GM19395 (cell line): ENCODE results near the gene PRKX.
"Not testable (repeated sequence)": the region's sequence is repeated elsewhere in the genome, so short reads cannot be mapped to it uniquely, and the experiment has no call there.

Source experiments
- ATAC-seq: cut with Tn5 transposase; IDR thresholded peaks from one replicate; pipeline ENCODE4 v1.9.1; 2021; ENCODE audit warnings: mild to moderate bottlenecking, moderate library complexity; ENCODE audit not compliant: unreplicated experiment

The PRKX gene

DNA sequence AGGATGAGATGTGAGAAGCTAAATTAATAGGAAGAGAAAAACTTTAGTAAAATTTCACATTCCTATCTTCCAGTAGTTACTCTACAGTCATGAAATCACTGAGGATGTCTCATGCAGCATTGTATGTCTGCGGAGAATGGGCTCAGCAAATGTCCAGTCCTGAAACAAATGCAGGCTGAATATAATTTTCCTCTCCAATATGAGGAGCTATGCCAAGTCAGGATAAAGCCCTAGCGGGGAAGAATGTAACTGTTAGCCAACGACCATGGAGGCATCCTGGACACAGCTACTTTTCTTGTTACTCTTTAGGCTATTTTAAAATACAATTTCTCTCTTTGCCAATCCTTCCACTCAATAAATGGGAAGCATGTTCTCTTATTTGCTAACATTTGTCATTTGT is 127.7 kb downstream of the PRKX start:
- ATAC-seq, result no peak

DNA sequence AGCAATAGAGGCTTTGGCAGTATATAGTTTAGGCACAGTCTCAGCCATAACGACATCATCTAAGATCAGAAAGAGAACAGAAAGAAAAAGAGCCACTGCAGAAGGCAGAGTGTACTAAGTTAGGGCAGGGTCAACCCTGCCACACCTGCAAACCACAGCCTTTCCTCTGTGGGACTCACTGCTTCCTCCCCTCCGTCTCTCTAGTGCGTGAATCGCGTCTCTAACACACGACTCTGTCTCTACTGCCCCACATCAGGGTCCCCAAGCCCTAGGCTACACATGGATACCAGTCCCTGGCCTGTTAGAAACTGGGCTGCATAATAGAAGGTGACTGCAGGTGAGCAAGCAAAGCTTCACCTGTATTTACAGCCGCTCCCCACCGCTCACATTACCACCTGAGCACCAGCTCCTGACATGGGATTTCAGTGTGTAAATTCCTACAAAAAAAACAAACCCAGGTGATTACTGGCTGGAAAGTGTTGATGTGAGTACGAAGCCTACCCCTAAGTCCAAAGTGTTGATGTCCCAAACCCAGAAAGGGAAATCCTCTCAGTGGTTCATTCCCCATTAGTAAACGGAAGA is 128.9 kb downstream of the PRKX start:
- no peak for ATAC-seq

DNA sequence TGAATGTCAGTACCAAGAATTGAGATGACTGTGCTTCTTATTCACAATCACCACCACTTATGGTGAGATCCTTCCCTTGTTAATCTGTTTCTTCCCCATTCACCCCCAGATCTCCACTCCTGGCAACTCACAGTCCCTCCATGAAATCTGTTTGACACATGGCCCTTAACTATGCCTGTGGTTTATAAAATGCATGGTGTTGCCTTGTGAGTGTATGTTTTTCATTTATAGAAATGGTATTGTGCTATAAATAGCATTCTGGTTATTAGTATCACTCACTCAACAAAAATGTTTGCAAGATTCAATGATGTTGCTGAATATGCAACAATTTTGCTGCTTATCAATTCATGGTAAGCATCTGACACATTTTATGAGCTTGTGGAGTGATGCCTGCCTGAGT is 131.0 kb downstream of the PRKX start:
- no peak for ATAC-seq

DNA sequence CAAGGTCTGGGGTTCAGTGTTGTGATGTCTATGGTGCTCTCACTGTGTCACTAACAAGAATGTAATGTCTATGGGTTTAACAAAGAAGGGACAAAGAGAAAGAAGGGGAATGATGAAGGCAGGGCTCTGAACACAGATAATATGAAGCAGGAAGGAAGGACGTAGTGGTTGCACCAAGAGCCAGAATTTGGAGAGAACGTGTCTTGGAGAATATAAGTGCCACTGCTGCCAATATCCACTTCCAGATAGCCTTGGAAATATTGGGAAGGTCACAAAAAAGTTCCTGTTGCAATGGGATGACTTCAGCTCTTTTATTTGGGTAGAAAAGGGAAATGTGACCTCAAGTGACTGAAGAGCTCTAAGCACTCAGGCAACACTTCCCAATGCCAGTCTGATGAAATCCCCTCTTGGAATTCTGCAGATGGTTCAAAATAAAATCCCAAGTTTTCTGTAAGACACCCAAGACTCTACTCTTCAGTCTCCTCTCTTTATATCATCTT is 131.8 kb downstream of the PRKX start:
- no peak for ATAC-seq

DNA sequence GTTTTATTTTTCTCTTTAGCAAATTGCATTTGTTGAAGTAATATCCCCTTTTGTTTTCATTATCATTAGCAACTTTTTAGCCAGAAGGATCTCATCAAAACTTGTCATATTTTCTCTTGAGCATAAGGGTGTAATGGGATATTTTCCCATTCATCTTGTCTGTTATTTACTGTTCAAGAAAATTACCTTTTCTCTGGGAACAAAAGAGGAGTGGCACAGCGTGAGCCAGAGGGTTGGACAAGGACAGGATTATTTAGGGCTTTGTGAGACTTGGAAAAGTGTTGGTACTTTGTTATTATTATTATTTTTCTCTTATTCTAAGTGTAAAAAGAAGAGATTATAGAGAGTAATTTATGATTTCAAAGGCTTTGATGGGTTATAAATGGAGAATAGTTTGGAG is 135.9 kb downstream of the PRKX start:
- ATAC-seq, result no peak

DNA sequence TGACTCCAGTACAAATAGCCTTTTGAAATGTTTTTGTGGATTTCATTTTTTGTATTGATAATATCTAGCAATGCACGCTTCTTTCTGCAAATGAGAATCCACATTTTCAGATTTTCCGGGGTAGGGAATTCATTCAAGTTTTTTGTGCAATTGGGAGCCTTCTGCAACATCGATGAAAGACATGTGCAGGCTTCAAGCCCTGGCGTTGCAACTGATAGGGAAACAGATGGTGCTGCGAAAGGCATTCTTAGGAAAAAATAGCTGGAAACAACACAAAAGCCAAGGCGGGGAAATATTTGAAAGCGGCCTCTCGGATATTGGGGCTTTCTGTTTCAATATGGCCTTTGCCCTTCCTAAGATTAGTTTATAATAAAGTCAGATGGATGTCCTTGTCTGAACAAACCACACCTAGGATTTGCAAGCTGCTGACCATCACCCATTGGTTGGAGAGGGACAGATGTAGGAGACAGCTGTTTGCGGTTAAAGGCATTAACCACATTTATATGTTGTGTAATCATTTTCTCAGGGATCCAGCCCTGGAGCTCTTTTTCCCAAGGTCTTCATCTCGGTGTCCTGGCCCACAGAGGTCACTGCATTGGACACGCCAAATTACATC is 136.5 kb downstream of the PRKX start:
- ATAC-seq, result no peak

DNA sequence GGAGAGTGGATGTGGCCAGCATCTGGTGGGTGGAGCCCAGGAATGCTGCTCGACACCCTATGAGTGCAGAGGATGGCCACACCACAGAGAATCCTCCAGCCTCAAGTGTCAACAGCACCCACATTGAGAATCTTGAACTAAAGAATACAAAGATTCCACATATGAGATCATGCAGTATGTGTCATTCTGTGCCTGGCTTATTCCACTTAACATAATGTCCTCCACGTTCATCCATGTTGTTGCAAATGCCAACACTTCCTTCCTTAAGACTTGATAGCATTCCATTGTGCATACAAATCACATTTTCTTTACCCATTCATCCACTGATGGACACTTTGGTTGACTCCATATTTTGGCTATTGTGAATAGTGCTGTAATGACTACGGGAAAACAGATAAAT is 145.8 kb downstream of the PRKX start:
- ATAC-seq, result no peak

DNA sequence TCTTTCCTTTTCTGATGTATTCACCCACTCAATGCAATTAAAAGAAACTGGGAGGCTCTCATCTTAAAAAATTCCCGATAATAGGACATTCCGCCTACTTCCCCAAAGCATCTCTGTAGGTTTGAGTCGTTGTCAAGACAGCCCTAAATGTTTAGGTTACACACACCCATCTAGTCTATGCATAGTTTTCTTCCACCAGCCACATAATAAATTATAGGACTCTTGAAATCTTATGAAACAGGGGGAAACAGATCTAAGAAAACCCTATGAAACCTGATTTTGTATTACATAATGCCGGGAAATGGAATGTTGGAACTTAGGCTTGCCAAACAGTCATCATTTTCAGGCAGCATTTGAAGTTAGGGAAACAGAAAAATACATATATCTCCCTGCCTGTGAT is 150.0 kb downstream of the PRKX start:
- no peak for ATAC-seq

DNA sequence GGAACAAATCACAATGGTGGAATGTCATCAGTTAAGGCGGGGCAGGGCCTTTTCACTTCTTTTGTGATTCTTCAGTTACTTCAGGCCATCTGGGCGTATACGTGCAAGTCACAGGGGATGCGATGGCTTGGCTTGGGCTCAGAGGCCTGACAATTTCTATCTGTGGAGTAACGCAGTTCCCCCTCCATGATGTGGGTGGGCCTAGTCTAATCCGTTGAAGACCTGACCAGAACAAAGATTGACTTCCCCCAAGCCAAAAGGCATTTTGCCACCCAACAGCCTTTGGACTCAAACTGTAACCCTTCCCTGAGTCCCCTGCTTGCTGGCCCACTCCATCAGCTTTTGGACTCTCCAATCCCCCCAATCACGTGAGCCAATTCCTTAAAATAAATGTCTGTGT is 153.4 kb downstream of the PRKX start:
- ATAC-seq, result not testable (repeated sequence)
